Lung (tissue), 12 donors: Measurements from ENCODE around the gene TAB2. TPM values are rescaled to one million over a fixed set of nuclear protein-coding genes. Genes with fewer than 3 reads are reported as not detected.

Experiments used
- ATAC-seq: fragments of 200-7000 bp; cut with Tn5 transposase; one replicate; pipeline ENCODE4 v1.9.1; 2020; ENCODE audit warnings: moderate number of reproducible peaks; ENCODE audit not compliant: insufficient read depth, low FRiP score
- DNase-seq, 3 donors: peaks; one replicate each; pipeline ENCODE4 v3.0.0-alpha.2; 2013 to 2017
- H3K27ac ChIP-seq, 2 donors: one replicate each; pipeline ENCODE4 v1.5.1; 2013; ENCODE audit warnings: mild to moderate bottlenecking in 2 of 2, moderate library complexity in 2 of 2, control low read depth in 1 of 2, inconsistent platforms in 1 of 2, low read depth in 1 of 2, low read length in 1 of 2
- H3K27me3 ChIP-seq, 3 donors: one replicate each; pipeline ENCODE4 v1.5.1; 2013; ENCODE audit warnings: low read length in 2 of 3; ENCODE audit not compliant: control insufficient read depth in 3 of 3, insufficient read depth in 3 of 3
- H3K36me3 ChIP-seq, 4 donors: one replicate each; pipeline ENCODE4 v1.5.1; 2013; ENCODE audit warnings: low read length in 4 of 4, mild to moderate bottlenecking in 1 of 4, moderate library complexity in 1 of 4; ENCODE audit not compliant: control insufficient read depth in 4 of 4, insufficient read depth in 4 of 4
- H3K4me1 ChIP-seq, 5 donors: one replicate each; pipeline ENCODE4 v1.5.1; 2013; ENCODE audit warnings: low read length in 5 of 5, mild to moderate bottlenecking in 2 of 5, moderate library complexity in 1 of 5; ENCODE audit not compliant: control insufficient read depth in 5 of 5, insufficient read depth in 5 of 5
- H3K4me3 ChIP-seq: one replicate; pipeline ENCODE4 v1.5.1; 2013; ENCODE audit warnings: mild to moderate bottlenecking, control low read depth, moderate library complexity
- H3K9ac ChIP-seq, 2 donors: one replicate each; pipeline ENCODE4 v1.5.1; 2013; ENCODE audit warnings: low read length in 2 of 2, control low read depth in 1 of 2; ENCODE audit not compliant: insufficient read depth in 1 of 2
- H3K9me3 ChIP-seq, 4 donors: one replicate each; pipeline ENCODE4 v1.5.1; 2013; ENCODE audit warnings: low read length in 3 of 4, mild to moderate bottlenecking in 1 of 4, moderate library complexity in 1 of 4; ENCODE audit not compliant: control insufficient read depth in 4 of 4, insufficient read depth in 3 of 4
- CTCF ChIP-seq: IDR thresholded peaks from 2 replicates; pipeline ENCODE4 v1.5.1; 2012; ENCODE audit warnings: mild to moderate bottlenecking; ENCODE audit errors: control extremely low read depth, extremely low read depth
- WGBS, 2 donors: extraction: QIAGEN DNeasy Blood & Tissue Kit; methylation state at CpG; one replicate each; pipeline ENCODE4 v1.1.7; 2013; 5-methylcytosine and 5-hydroxymethylcytosine counted together
- polyA plus RNA-seq, 2 donors: library from polyadenylated mRNA; stranded (reverse); fragments of 200-250 nt; gene quantifications; one replicate each; pipeline ENCODE4 v1.2.1, GENCODE V29; 2013
- total RNA-seq, 2 donors: library from RNA; depleted of rRNA in 1 of 2; stranded (reverse); fragments of >200 nt in 1 of 2; gene quantifications; one replicate each; pipeline ENCODE4 v1.2.1, GENCODE V29; 2014 to 2021
- donor health status: control.
- donor health status: control.
- donor health status: Bipolar disorder and iron deficiency.
- donor health status: healthy.
- donor health status: DM: yes; HTN: yes; CAD: no.

Gene TAB2
- total and polyA plus RNA-seq, 4 donors = 15.8 to 75.9 (median 33.2) TPM

- no peak overlapping the region for H3K9ac ChIP-seq
- H3K27ac ChIP-seq = no peak overlapping the region
- H3K9me3 ChIP-seq = no peaks in the 10 kb centered on the region
- no peaks in the 10 kb centered on the region for H3K4me1 ChIP-seq
- H3K4me3 ChIP-seq = no peak overlapping the region
- no peaks in the 10 kb centered on the region for H3K27me3 ChIP-seq
- ATAC-seq (no peak), DNase-seq (no peak)
- WGBS, 2 donors = 22 to 33% methylated on average over 3 of the region's 3 CpGs
- no peaks in the 10 kb centered on the region for H3K36me3 ChIP-seq
- TF ChIP-seq CTCF = no peak
Observed at GRCh38 chr6:149305372-149305771, 12.1 kb upstream of the TAB2 start.

- 81 to 82% methylated on average over 3 of the region's 3 CpGs for WGBS, 2 donors
- Histone ChIP-seq H3K9ac (no peak overlapping the region), H3K36me3 (no peaks in the 10 kb centered on the region), H3K9me3 (no peaks in the 10 kb centered on the region), H3K27ac (no peak overlapping the region), H3K4me1 (no peaks in the 10 kb centered on the region), H3K4me3 (no peak overlapping the region), H3K27me3 (no peaks in the 10 kb centered on the region)
- no peak for TF ChIP-seq CTCF
- ATAC-seq (no peak), DNase-seq (no peak)
Observed at GRCh38 chr6:149306967-149307366, 10.5 kb upstream of the TAB2 start.

GRCh38 chr6:149311293-149311692 lies 6.2 kb upstream of the TAB2 start:
- H3K27me3 ChIP-seq = peaks cover 0 to 2% (median 0%) of the 10 kb centered on the region in 3 donors
- no peak overlapping the region for H3K9ac ChIP-seq
- no peak for DNase-seq
- ATAC-seq = no peak
- 84 to 89% methylated on average over 4 of the region's 4 CpGs for whole genome bisulfite sequencing, 2 donors
- H3K4me1 ChIP-seq = peaks cover 0 to 5% (median 0%) of the 10 kb centered on the region in 5 donors
- no peak overlapping the region for H3K27ac ChIP-seq
- no peaks in the 10 kb centered on the region for H3K36me3 ChIP-seq
- no peak for TF ChIP-seq CTCF
- H3K4me3 ChIP-seq = no peak overlapping the region
- H3K9me3 ChIP-seq = no peaks in the 10 kb centered on the region

- no peak for TF ChIP-seq CTCF
- Histone ChIP-seq H3K4me1 (peaks cover 0 to 5% (median 0%) of the 10 kb centered on the region in 5 donors), H3K4me3 (no peak overlapping the region), H3K9me3 (no peaks in the 10 kb centered on the region), H3K27me3 (peaks cover 0 to 2% (median 0%) of the 10 kb centered on the region in 3 donors), H3K36me3 (no peaks in the 10 kb centered on the region), H3K9ac (no peak overlapping the region), H3K27ac (no peak overlapping the region)
- no peak for ATAC-seq
- 99 to 100% methylated on average over 1 of the region's 1 CpG for WGBS, 2 donors
- DNase-seq = no peak
Observed at GRCh38 chr6:149311766-149312165, 5.7 kb upstream of the TAB2 start.
